Mammary epithelial cell (primary cell): Measurements from ENCODE around the gene HSPBAP1.

Source experiments
- EZH2 ChIP-seq: IDR thresholded peaks from 2 replicates; pipeline ENCODE4 v1.6.1; 2012; ENCODE audit warnings: low read length, inconsistent platforms, borderline replicate concordance
- TF ChIP-seq, protein P1 (sequence below), 2 donors: IDR thresholded peaks in 1 of 2; conservative IDR thresholded peaks in 1 of 2; 2 replicates each; pipeline ENCODE4 v1.5.1; 2011 to 2012; ENCODE audit warnings: inconsistent platforms in 2 of 2, low read length in 2 of 2, mild to moderate bottlenecking in 2 of 2, control low read depth in 1 of 2, low read depth in 1 of 2; ENCODE audit not compliant: insufficient read depth in 1 of 2; ENCODE audit errors: extremely low read depth in 1 of 2

DNA sequence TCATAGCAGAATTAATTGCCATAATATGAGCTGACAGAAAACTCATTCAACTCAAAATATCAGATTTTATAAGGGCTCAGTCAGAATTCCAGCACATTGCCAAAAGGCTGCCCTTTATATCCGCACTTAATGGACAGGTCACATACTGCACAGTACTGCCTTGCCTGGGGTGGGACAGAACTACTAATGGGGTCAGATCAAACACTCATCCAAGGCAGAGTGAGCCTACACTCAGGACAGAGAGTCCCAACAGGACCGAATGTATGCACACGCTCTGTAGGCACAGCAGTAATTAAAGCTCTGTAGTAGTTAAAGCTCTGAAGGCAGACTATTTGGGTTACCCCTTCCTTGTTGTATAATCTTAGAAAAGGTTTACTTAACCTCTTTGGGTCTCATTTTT lies 27.2 kb downstream of the HSPBAP1 start:
- TF ChIP-seq EZH2 = no peak
- TF ChIP-seq, protein P1, sequence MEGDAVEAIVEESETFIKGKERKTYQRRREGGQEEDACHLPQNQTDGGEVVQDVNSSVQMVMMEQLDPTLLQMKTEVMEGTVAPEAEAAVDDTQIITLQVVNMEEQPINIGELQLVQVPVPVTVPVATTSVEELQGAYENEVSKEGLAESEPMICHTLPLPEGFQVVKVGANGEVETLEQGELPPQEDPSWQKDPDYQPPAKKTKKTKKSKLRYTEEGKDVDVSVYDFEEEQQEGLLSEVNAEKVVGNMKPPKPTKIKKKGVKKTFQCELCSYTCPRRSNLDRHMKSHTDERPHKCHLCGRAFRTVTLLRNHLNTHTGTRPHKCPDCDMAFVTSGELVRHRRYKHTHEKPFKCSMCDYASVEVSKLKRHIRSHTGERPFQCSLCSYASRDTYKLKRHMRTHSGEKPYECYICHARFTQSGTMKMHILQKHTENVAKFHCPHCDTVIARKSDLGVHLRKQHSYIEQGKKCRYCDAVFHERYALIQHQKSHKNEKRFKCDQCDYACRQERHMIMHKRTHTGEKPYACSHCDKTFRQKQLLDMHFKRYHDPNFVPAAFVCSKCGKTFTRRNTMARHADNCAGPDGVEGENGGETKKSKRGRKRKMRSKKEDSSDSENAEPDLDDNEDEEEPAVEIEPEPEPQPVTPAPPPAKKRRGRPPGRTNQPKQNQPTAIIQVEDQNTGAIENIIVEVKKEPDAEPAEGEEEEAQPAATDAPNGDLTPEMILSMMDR (conservative IDR thresholded peaks at IDR 0.05 in 1 of 2, IDR thresholded peaks at IDR 0.05 in 1 of 2; ENCODE audit: extremely low read depth in 1 of 2, insufficient read depth in 1 of 2, low read depth in 1 of 2, low read length in 2 of 2) = no peak
